Panc1 (cell line): Measurements from ENCODE around the gene PRMT3.
"Not testable (repeated sequence)": the region's sequence is repeated elsewhere in the genome, so short reads cannot be mapped to it uniquely, and the experiment has no call there.

Experiments used
- CTCF ChIP-seq: fragments of 450-650 bp; IDR thresholded peaks from 2 replicates; pipeline ENCODE4 v1.5.1; 2017; ENCODE audit warnings: mild to moderate bottlenecking
- POLR2AphosphoS5 ChIP-seq: IDR thresholded peaks from 2 replicates; pipeline ENCODE4 v1.6.1; 2012; ENCODE audit warnings: mild to moderate bottlenecking, low read depth, low read length, moderate library complexity
- REST ChIP-seq, 2 experiments: IDR thresholded peaks; 2 replicates each; pipeline ENCODE4 v1.6.1; 2011 to 2012; ENCODE audit warnings: low read depth in 2 of 2, control low read depth in 1 of 2, low read length in 1 of 2, mild to moderate bottlenecking in 1 of 2, moderate library complexity in 1 of 2; ENCODE audit not compliant: insufficient read depth in 1 of 2
- SIN3A ChIP-seq: IDR thresholded peaks from 2 replicates; pipeline ENCODE4 v1.6.1; 2012; ENCODE audit warnings: low read depth, mild to moderate bottlenecking, low read length, moderate library complexity, borderline replicate concordance; ENCODE audit not compliant: insufficient read depth
- TCF7L2 ChIP-seq: IDR thresholded peaks from 2 replicates; pipeline ENCODE4 v1.6.1; 2011; ENCODE audit warnings: mild to moderate bottlenecking, low read depth, low read length, inconsistent platforms

GRCh38 chr11:20471929-20472328 is 84.4 kb downstream of the PRMT3 start:
- TF ChIP-seq CTCF; REST (IDR thresholded peaks at IDR 0.05; ENCODE audit: insufficient read depth in 1 of 2, low read depth in 2 of 2, low read length in 1 of 2); SIN3A; POLR2AphosphoS5; TCF7L2: not testable (repeated sequence)
